T-helper 17 cell (primary cell): Measurements from ENCODE around the gene CLN6. TPM values are rescaled to one million over a fixed set of nuclear protein-coding genes. Genes with fewer than 3 reads are reported as not detected.
"Not testable (repeated sequence)": the region's sequence is repeated elsewhere in the genome, so short reads cannot be mapped to it uniquely, and the experiment has no call there.

ENCODE experiments used
- ATAC-seq: fragments of 150-1000 bp; cut with Tn5 transposase; 2 replicates; pipeline ENCODE4 v1.10.0; 2021; ENCODE audit warnings: mild to moderate bottlenecking, moderate library complexity
- DNase-seq, 3 donors: peaks; one replicate each; pipeline versions ENCODE4 v3.0.0 to v3.0.0-alpha.2; 2020 to 2021
- H3K9me3 ChIP-seq: one replicate; pipeline ENCODE4 v1.7.0; 2013; ENCODE audit warnings: low read length, mild to moderate bottlenecking; ENCODE audit not compliant: control insufficient read depth, poor library complexity, severe bottlenecking
- H3K27ac Mint-ChIP-seq: one replicate; pipeline ENCODE4 v1.8.0; 2022; ENCODE audit warnings: mild to moderate bottlenecking, moderate library complexity, mixed read lengths
- H3K27me3 Mint-ChIP-seq: one replicate; pipeline ENCODE4 v1.8.0; 2022; ENCODE audit warnings: mixed read lengths
- H3K36me3 Mint-ChIP-seq: one replicate; pipeline ENCODE4 v1.8.0; 2022; ENCODE audit warnings: low read depth, mixed read lengths
- H3K4me1 Mint-ChIP-seq: one replicate; pipeline ENCODE4 v1.8.0; 2022; ENCODE audit warnings: mild to moderate bottlenecking, mixed read lengths
- H3K4me3 Mint-ChIP-seq: one replicate; pipeline ENCODE4 v1.8.0; 2022; ENCODE audit warnings: mild to moderate bottlenecking, moderate library complexity, mixed read lengths
- total RNA-seq, 4 donors: library from RNA in 2 of 4; stranded (reverse) in 2 of 4; gene quantifications; one replicate each; pipeline ENCODE4 v1.2.3 and lab custom pipeline; 2022 to 2026

Gene CLN6
- total RNA-seq, 2 donors from 2014 or later = 14.3 to 14.6 TPM

- no peak overlapping the region for H3K27ac Mint-ChIP-seq
- ATAC-seq (no peak), DNase-seq (no peak)
- peaks cover under 1% of the 10 kb centered on the region for H3K9me3 ChIP-seq
- no peak overlapping the region for H3K4me3 Mint-ChIP-seq
- peaks cover 4% of the 10 kb centered on the region for H3K36me3 Mint-ChIP-seq
- peaks cover 13% of the 10 kb centered on the region for H3K27me3 Mint-ChIP-seq
- H3K4me1 Mint-ChIP-seq = peaks cover 7% of the 10 kb centered on the region
Measured at GRCh38 chr15:68239025-68239424, 9.5 kb upstream of the CLN6 start.

- peaks cover 15% of the 10 kb centered on the region for H3K27me3 Mint-ChIP-seq
- peaks cover 10% of the 10 kb centered on the region for H3K4me1 Mint-ChIP-seq
- H3K4me3 Mint-ChIP-seq = no peak overlapping the region
- no peak for ATAC-seq
- peaks cover 2% of the 10 kb centered on the region for H3K36me3 Mint-ChIP-seq
- no peak overlapping the region for H3K27ac Mint-ChIP-seq
- H3K9me3 ChIP-seq = no peaks in the 10 kb centered on the region
- no peak for DNase-seq
Measured at GRCh38 chr15:68235022-68235421, 5.5 kb upstream of the CLN6 start.

GRCh38 chr15:68234520-68234919, 5.0 kb upstream of the CLN6 start:
- peaks cover 17% of the 10 kb centered on the region for H3K27me3 Mint-ChIP-seq
- DNase-seq, H3K27ac Mint-ChIP-seq, H3K4me3 Mint-ChIP-seq, H3K36me3 Mint-ChIP-seq, ATAC-seq, H3K9me3 ChIP-seq: not testable (repeated sequence)
- H3K4me1 Mint-ChIP-seq = peaks cover 12% of the 10 kb centered on the region

- H3K4me3 Mint-ChIP-seq = no peak overlapping the region
- peaks cover 2% of the 10 kb centered on the region for H3K36me3 Mint-ChIP-seq
- peaks cover 17% of the 10 kb centered on the region for H3K27me3 Mint-ChIP-seq
Measured at GRCh38 chr15:68234060-68234459, 4.5 kb upstream of the CLN6 start.

GRCh38 chr15:68232937-68233336, 3.4 kb upstream of the CLN6 start:
- Mint-ChIP-seq H3K27me3 (peaks cover 17% of the 10 kb centered on the region), H3K4me3 (no peak overlapping the region), H3K4me1 (peaks cover 22% of the 10 kb centered on the region), H3K36me3 (peaks cover 2% of the 10 kb centered on the region), H3K27ac (no peak overlapping the region)
- DNase-seq = no peak
- H3K9me3 ChIP-seq = no peaks in the 10 kb centered on the region
- no peak for ATAC-seq

More at GRCh38 chr15:68234060-68234459, 4.5 kb upstream of the CLN6 start:
- Mint-ChIP-seq H3K4me1 (peaks cover 12% of the 10 kb centered on the region), H3K27ac (no peak overlapping the region)
- no peak for ATAC-seq
- H3K9me3 ChIP-seq = no peaks in the 10 kb centered on the region
- no peak for DNase-seq

DNA sequence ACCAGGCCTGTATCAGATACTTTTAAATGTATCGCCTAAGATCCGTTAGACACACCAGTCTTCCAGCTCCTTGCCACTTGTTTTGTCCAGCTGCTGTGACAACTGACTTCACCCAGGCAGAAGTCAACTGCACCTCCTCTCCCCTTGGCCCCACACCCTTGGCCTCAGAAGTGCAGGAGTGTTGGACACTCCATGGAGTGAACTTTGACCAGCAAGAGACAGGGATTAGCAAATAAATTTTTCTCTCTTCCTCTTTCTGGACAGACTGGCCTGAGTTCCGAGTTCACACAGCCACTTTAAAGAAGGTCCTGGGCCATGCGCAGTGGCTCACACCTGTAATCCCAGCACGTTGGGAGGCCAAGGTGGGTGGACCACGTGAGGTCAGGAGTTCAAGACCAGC, 2.9 kb upstream of the CLN6 start:
- no peak for ATAC-seq
- no peak for DNase-seq
- Mint-ChIP-seq H3K27me3 (peaks cover 14% of the 10 kb centered on the region), H3K4me1 (peaks cover 22% of the 10 kb centered on the region), H3K27ac (no peak overlapping the region), H3K4me3 (no peak overlapping the region), H3K36me3 (peaks cover 2% of the 10 kb centered on the region)
- no peaks in the 10 kb centered on the region for H3K9me3 ChIP-seq

DNA sequence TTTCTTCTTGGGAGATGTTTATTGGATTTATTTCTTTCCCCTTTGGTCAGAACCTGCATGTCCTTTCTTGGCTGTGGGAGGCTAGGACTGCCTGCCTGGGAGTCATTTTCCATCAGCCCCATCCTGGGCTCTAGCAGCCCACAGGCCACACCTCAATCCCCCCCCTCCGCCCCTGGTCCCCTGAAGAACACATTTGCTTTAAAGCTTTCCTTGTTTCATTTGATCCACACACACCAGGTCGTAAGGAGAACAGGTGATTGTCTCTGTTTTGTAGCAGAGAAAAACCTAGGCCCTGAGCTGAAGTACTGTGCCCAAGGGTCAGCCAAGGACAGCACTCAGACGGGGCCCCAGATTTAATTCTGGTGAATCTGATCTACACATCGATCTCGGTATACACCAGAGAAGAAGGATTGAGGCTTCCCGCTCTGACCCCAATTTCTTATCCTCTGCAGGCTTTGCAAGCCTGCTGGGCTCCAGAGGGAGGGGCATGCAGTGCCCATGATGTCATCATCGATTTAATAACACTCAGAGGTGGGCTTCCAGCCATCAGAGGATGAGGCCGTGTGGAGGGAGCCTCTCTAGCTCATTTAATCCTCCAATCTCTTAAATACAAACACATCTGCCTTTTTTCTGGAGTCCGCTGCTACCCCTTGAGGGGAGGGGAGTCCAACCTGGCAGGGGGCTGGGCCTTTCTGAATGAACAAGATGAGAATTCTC, 1.7 kb upstream of the CLN6 start:
- no peak for ATAC-seq
- peaks cover 19% of the 10 kb centered on the region for H3K4me1 Mint-ChIP-seq
- DNase-seq = no peak
- no peak overlapping the region for H3K27ac Mint-ChIP-seq
- H3K27me3 Mint-ChIP-seq = peaks cover 11% of the 10 kb centered on the region
- no peaks in the 10 kb centered on the region for H3K36me3 Mint-ChIP-seq
- H3K9me3 ChIP-seq = no peaks in the 10 kb centered on the region
- peak overlapping the region; percentile 33 for H3K4me3 Mint-ChIP-seq

- Mint-ChIP-seq H3K27me3 (peaks cover 11% of the 10 kb centered on the region), H3K4me3 (peak overlapping the region; percentile 98), H3K4me1 (peaks cover 19% of the 10 kb centered on the region), H3K27ac (peak overlapping the region; percentile 95), H3K36me3 (no peaks in the 10 kb centered on the region)
- no peaks in the 10 kb centered on the region for H3K9me3 ChIP-seq
- ATAC-seq (no peak), DNase-seq (no peak)
Measured at GRCh38 chr15:68230157-68231100, 901 bp upstream of the CLN6 start.

DNA sequence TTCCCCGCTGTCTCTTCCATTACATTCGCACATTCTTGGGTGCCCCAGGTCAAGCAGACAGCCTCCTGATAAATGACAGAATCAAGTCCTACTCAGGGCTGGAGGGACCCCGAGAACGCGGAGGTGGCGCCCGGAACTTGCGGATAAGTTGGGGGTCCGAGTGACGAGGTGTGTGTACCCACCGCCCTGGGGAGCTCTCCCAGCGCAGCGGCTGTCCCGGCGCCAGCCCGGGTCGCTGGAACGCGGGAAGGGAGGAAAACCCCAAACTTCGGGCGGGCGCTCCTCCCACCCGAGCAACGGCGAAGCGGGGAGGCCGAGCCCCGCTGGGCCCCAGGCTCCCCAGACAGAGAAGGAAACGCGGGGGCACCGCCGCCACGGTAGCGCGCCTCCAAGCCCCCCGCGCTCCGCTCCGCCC, 550 bp downstream of the CLN6 start:
- peaks cover 24% of the 10 kb centered on the region for H3K4me1 Mint-ChIP-seq
- H3K36me3 Mint-ChIP-seq = no peaks in the 10 kb centered on the region
- H3K4me3 Mint-ChIP-seq = peak overlapping the region; percentile 98
- ATAC-seq (no peak), DNase-seq (no peak)
- H3K9me3 ChIP-seq = no peaks in the 10 kb centered on the region
- peak overlapping the region; percentile 88 for H3K27ac Mint-ChIP-seq
- H3K27me3 Mint-ChIP-seq = peaks cover 4% of the 10 kb centered on the region

- no peak for ATAC-seq
- peak overlapping the region; percentile 88 for H3K27ac Mint-ChIP-seq
- no peaks in the 10 kb centered on the region for H3K36me3 Mint-ChIP-seq
- DNase-seq = no peak
- peaks cover 24% of the 10 kb centered on the region for H3K4me1 Mint-ChIP-seq
- peaks cover 4% of the 10 kb centered on the region for H3K27me3 Mint-ChIP-seq
- no peaks in the 10 kb centered on the region for H3K9me3 ChIP-seq
- H3K4me3 Mint-ChIP-seq = peak overlapping the region; percentile 98
Measured at GRCh38 chr15:68228143-68228970, 1.2 kb downstream of the CLN6 start.

DNA sequence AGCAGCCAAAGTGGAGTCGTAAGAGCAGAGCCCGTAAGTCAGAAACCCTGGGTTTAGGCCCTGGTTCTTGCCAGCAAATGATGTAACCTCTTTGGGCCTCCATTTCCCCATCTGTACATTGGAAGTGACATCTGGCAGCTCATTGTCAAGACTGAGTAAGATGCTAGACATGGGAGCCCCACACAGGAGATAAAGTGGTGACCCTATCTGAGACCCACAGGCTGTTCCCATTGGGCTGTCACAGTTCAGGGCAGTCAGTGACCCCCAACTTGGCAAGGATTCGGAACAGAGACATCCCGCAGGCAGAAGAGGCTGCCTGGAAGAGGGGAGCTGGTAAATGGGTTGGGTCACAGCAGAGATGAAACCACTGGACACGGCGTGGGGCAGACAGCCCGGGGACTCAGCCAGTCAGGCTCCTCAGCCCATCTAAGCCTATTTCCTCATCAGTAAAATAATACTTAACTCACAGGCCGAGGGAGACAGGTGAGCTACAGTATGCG, 1.8 kb downstream of the CLN6 start:
- Mint-ChIP-seq H3K27me3 (peaks cover 4% of the 10 kb centered on the region), H3K4me3 (peak overlapping the region; percentile 98), H3K4me1 (peaks cover 26% of the 10 kb centered on the region), H3K27ac (no peak overlapping the region), H3K36me3 (no peaks in the 10 kb centered on the region)
- ATAC-seq = no peak
- no peak for DNase-seq
- no peaks in the 10 kb centered on the region for H3K9me3 ChIP-seq

- not testable (repeated sequence) for H3K27me3 Mint-ChIP-seq, ATAC-seq, H3K36me3 Mint-ChIP-seq, H3K9me3 ChIP-seq, H3K4me3 Mint-ChIP-seq, H3K27ac Mint-ChIP-seq, DNase-seq
- peaks cover 26% of the 10 kb centered on the region for H3K4me1 Mint-ChIP-seq
Measured at GRCh38 chr15:68225442-68225841, 4.1 kb downstream of the CLN6 start.
